KOPT-K1 (cell line): ENCODE results near the gene SLC25A53.
A peak's percentile ranks its signal among the peaks of the same experiment; 100 is the strongest.

Experiments used
- H3K27ac ChIP-seq: fragments of 200-600 bp; sonication (generic); 2 replicates; pipeline ENCODE4 v1.5.1; 2016; ENCODE audit warnings: antibody characterized with exemption, mild to moderate bottlenecking, low read depth, low read length; ENCODE audit not compliant: poor library complexity, severe bottlenecking
- H3K36me3 ChIP-seq: fragments of 200-600 bp; sonication (generic); 2 replicates; pipeline ENCODE4 v1.5.1; 2017; ENCODE audit warnings: antibody characterized with exemption, mild to moderate bottlenecking, low read length, moderate library complexity; ENCODE audit not compliant: insufficient read depth
- H3K9me3 ChIP-seq: fragments of 200-600 bp; sonication (generic); 2 replicates; pipeline ENCODE4 v1.5.1; 2017; ENCODE audit warnings: antibody characterized with exemption, low read length, mild to moderate bottlenecking; ENCODE audit not compliant: insufficient read depth, poor library complexity, severe bottlenecking

SLC25A53 gene, protein sequence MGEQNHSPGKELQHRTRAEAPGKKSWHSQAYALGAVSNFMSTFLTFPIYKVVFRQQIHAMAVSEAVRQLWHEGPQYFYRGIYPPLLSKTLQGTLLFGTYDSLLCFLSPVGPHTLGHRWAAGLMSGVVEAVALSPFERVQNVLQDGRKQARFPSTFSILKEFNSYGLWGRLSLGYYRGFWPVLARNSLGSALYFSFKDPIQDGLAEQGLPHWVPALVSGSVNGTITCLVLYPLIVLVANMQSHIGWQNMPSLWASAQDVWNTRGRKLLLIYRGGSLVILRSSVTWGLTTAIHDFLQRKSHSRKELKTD

DNA sequence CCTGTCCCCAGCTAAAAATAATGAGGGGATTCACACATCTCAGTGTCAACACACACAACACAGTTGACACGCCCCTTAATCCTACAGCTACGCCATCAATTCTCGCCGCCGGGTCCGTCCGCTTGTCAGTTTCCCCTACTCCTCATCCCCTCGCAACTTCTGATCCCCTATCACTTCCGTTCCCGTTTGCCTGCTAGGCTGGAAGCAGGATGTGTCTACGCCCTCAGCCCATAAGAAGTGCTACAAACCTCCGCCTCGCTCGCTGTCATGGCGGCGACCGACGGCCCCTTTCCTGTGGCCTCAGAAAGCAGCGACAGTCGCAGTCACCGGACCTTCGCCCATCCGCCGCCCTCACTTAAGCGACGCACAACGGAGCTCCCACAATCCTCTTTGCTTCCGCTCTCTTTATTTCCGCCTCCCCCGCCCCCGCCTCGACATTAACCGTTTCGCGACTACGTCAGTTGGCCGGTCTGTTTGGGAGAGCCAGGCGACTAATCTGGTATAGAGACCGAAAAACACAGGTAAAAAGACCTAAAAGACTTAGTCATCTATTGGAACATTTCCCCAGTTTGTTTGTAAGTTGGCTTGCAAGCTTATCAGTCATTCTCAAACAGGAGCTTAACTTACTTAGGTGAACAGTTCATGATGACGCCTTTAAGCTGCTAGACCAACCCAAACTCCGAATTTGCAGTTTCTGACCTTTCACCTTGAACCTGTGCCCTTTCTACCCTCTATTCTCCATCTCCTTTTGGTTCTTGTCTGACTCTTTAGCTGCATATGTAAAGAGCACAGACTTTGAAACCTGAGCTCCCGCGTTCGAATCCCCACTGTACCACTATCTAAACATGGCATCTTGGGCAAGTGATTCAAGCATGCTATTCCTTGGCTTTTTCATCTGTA, at the start of gene SLC25A53:
TSS of gene SLC25A53 (minus strand) at position 380 of the 900 bp plus-strand sequence. CDS start 51,752 bp downstream, outside the sequence.
- H3K36me3 ChIP-seq: no peaks in the 10 kb centered on the region
- no peaks in the 10 kb centered on the region for H3K9me3 ChIP-seq
- peak within 1 kb of the TSS; percentile 93 for H3K27ac ChIP-seq

- Histone ChIP-seq H3K36me3 (no peaks in the 10 kb centered on the region; the same call in 1 of the 2 replicates), H3K9me3 (no peaks in the 10 kb centered on the region), H3K27ac (no peak overlapping the region)
Observed at GRCh38 chrX:104205548-104205947, 48.7 kb upstream of the SLC25A53 start.

- H3K27ac ChIP-seq: no peak overlapping the region
- no peaks in the 10 kb centered on the region for H3K9me3 ChIP-seq
Observed at GRCh38 chrX:104195489-104196084, 38.8 kb upstream of the SLC25A53 start.

DNA sequence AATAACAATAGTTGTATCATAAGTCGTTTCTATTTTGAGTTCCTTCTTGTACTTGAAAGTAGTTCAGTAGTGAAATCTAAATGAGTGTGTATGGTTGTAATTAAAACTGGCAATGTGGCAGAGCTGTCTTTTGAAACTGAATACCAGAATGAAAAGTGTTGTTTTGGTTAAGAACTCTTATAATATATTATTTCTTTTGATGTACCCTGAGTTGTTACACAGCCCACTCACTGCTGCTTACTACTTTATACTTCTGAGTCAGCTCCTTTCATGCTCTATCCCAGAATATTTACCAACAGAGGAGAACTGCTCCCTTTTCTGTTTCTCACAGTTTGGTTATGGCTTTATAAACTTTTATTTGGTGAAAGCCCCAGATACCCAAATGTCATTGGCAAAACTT, 38.2 kb upstream of the SLC25A53 start:
- Histone ChIP-seq H3K36me3 (peaks cover 24% of the 10 kb centered on the region; the same call in 1 of the 2 replicates), H3K27ac (no peak overlapping the region), H3K9me3 (no peaks in the 10 kb centered on the region)

More at GRCh38 chrX:104195489-104196084, 38.8 kb upstream of the SLC25A53 start:
- peaks cover 23% of the 10 kb centered on the region; the same call in 1 of the 2 replicates for H3K36me3 ChIP-seq

GRCh38 chrX:104193485-104193884, 36.7 kb upstream of the SLC25A53 start:
- Histone ChIP-seq H3K9me3 (no peaks in the 10 kb centered on the region), H3K27ac (no peak overlapping the region), H3K36me3 (peaks cover 40% of the 10 kb centered on the region; the same call in 1 of the 2 replicates)

- Histone ChIP-seq H3K27ac (no peak overlapping the region), H3K36me3 (peaks cover 51% of the 10 kb centered on the region), H3K9me3 (no peaks in the 10 kb centered on the region)
Observed at GRCh38 chrX:104189837-104190236, 33.0 kb upstream of the SLC25A53 start.

GRCh38 chrX:104187931-104188330, 31.1 kb upstream of the SLC25A53 start:
- H3K27ac ChIP-seq: no peak overlapping the region
- peaks cover 51% of the 10 kb centered on the region for H3K36me3 ChIP-seq
- no peaks in the 10 kb centered on the region for H3K9me3 ChIP-seq

DNA sequence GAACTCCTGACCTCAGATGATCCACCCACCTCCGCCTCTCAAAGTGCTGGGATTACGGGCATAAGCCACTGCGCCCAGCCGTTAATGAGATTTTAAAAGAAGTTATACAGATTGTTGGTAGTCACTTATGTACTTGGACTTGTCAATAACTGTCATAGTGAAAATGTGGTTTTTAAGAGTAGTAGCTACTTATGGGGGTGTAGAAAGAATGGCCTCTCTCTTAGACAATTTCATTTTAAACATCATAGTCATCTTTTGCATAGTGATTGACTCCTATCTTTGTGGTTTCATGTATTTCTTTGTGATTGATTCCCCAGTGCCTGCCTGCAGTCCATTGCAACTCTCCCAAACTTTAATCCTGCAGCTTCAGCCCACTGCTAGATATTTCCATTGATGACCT, 26.9 kb upstream of the SLC25A53 start:
- no peaks in the 10 kb centered on the region for H3K9me3 ChIP-seq
- peaks cover 23% of the 10 kb centered on the region for H3K36me3 ChIP-seq
- H3K27ac ChIP-seq: no peak overlapping the region

DNA sequence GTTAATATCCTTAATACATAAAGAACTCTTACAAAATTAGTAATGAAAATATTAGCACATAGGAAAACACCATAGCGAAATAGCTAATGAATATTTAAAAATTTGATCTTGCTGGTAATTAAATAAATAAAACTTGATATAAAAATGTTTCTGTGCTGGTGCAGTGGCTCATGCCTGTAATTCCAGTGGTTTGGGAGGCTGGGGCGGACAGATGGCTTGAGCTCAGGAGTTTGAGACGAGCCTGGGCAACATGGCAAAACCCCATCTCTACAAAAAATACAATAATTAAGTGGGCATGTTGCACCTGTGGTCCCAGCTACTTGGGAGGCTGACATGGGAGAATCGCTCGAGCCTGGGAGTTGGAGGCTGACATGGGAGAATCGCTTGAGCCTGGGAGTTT, 17.0 kb upstream of the SLC25A53 start:
- Histone ChIP-seq H3K27ac (no peak overlapping the region), H3K9me3 (no peaks in the 10 kb centered on the region), H3K36me3 (peaks cover 13% of the 10 kb centered on the region; the same call in 1 of the 2 replicates)

DNA sequence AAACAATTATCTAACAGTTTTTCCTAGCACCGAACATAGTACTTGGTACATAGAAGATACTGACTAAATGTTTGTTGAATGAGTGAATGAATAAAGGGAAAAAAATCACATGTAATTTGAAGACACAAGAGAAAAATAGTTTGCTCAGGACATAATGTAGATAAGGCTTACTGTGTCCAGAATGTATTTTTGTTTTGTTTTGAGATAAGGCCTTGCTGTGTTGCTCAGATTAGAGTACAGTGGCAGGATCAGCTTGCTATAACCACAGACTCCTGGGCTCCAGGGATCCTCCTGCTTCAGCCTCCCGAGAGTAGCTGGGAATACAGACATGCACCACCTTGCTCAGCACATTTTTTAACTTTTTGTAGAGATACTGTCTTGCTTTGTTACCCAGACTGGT, 16.0 kb upstream of the SLC25A53 start:
- no peaks in the 10 kb centered on the region for H3K9me3 ChIP-seq
- peaks cover 8% of the 10 kb centered on the region; the same call in 1 of the 2 replicates for H3K36me3 ChIP-seq
- H3K27ac ChIP-seq: no peak overlapping the region

DNA sequence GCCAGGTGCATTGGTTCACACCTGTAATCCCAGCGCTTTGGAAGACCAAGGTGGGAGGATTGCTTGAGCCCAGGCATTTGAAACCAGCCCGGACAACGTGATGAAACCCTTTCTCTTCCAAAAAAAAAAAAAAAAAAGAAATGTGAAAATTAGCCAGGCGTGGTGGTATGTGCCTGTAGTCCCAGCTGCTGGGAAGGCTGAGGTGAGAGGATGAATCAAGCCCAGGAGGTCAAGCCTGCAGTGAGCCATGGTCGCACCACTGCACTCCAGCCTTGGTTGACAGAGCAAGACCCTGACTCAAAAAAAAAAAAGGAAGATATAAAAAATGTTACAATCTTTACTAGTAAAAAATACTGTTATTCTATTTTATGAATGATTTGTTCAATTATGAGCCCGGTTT, 15.3 kb upstream of the SLC25A53 start:
- Histone ChIP-seq H3K27ac (no peak overlapping the region), H3K36me3 (peaks cover 2% of the 10 kb centered on the region; the same call in 1 of the 2 replicates), H3K9me3 (no peaks in the 10 kb centered on the region)

GRCh38 chrX:104168127-104168526, 11.3 kb upstream of the SLC25A53 start:
- H3K36me3 ChIP-seq: no peaks in the 10 kb centered on the region
- H3K9me3 ChIP-seq: no peaks in the 10 kb centered on the region
- no peak overlapping the region for H3K27ac ChIP-seq

DNA sequence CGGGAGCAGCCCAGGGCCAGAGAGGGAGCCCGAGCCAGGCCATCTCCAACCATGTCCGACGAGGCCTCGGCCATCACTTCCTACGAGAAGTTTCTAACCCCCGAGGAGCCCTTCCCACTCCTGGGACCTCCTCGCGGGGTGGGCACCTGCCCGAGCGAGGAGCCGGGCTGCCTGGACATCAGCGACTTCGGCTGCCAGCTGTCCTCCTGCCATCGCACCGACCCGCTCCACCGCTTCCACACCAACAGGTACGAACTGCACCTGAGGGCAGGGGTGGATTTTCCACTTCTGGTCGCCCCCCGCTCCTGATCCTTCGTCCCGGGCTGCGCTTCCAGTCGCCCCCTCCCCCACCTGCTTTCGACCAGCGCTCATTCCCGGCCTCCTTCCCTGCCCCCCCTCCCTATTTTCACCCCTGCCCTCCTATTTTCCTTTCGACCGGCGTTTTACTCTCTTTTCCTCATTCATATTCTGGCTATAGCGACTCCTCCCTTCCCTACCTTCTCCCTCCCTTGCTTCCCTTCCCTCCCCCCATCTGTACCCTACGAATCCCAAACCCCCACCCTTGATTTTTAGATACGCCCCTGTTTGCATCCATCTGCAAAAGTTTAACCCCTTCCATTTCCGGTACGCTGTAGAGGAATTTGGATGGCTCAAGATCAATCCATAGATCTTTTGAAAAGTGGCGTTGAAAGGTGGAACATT, 10.1 kb upstream of the SLC25A53 start:
- Histone ChIP-seq H3K36me3 (no peaks in the 10 kb centered on the region), H3K9me3 (no peaks in the 10 kb centered on the region), H3K27ac (peak overlapping the region; percentile 61)

DNA sequence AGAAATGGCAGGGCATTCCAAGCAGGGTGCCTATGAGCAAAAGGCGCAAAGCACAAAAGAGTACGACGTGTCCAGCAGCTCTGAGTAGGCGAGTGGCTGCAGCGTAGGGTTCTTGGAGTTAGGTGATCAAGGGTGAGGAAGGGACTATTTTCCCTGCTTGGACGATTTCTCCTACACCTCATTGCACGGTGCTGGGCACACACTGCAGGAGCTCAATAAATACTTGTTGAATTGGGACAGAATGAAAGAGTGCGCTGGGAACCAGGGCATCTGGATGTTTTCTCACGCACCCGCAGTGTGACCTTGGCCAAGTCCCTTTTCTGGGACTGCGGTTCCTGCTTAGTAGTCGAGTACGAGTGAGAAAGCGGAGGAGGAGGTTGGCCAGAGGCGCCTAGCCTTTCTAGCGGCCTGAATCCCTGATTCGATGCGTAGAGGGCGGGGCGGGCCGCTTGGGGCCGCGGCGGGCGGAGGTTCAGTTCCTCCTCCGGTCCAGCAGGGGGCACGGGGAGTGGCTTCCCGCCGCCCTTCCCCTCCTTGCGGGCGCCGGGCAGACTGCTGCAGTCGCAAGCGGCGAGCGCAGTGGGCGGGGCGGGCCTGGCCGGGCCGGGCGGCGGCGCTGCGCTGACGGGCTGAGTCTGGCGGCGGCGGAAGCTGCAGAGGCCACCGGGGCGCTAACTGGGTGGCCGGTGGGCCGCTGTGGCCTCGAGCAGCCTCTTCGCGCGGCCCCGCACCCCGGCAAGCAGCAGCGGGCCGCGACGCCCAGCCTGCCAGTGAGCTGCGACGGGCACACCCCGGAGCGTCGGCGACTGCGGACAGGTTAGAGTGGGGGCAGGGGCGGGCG, 9.3 kb upstream of the SLC25A53 start, which contains the start of gene FAM199X:
TSS of gene FAM199X (plus strand) at position 560 of the 841 bp plus-strand sequence. CDS start 333 bp downstream, outside the sequence.
- H3K9me3 ChIP-seq: no peaks in the 10 kb centered on the region
- no peaks in the 10 kb centered on the region for H3K36me3 ChIP-seq
- peak within 1 kb of the TSS; percentile 61 for H3K27ac ChIP-seq
